IMR-90 (cell line): ENCODE measurements around the gene NOS1. TPM values are rescaled to one million over a fixed set of nuclear protein-coding genes. Genes with fewer than 3 reads are reported as not detected.

ENCODE experiments used
- ATAC-seq: fragments of 200-7000 bp; cut with Tn5 transposase; 2 replicates; pipeline ENCODE4 v1.9.1; 2020; ENCODE audit warnings: low read depth, mild to moderate bottlenecking, moderate library complexity
- BruUV-seq: library from RNA; stranded (reverse); fragments of 400-500 nt; replicated peaks from 2 replicates; lab custom pipeline; 2021; lab: Mats Ljungman, UMichigan
- CTCF ChIA-PET: fragments of 300-600 bp; formaldehyde crosslinking; extraction: SDS; loops from one replicate; lab custom pipeline; 2021; ENCODE audit warnings: antibody characterized with exemption; lab: Yijun Ruan, JAX
- POLR2A ChIA-PET: fragments of 300-600 bp; sonication (Branson Sonifier 250); formaldehyde crosslinking; loops from one replicate; lab custom pipeline; 2022; ENCODE audit warnings: antibody characterized with exemption; ENCODE audit not compliant: unreplicated experiment; lab: Charles Lee
- DNase-seq: peaks from one replicate; pipeline ENCODE4 v3.0.0; 2013
- H2AFZ ChIP-seq: replicated peaks from 2 replicates; pipeline ENCODE3; 2013; ENCODE audit warnings: low read length, mild to moderate bottlenecking; ENCODE audit not compliant: poor library complexity
- H2AK5ac ChIP-seq: 2 replicates; pipeline ENCODE4 v1.6.1; 2013; ENCODE audit warnings: low read depth, low read length, inconsistent platforms
- H2AK9ac ChIP-seq: replicated peaks from 2 replicates; pipeline ENCODE3; 2013; ENCODE audit warnings: mild to moderate bottlenecking, low read depth, low read length, moderate library complexity; ENCODE audit not compliant: poor library complexity
- H2BK120ac ChIP-seq: 2 replicates; pipeline ENCODE4 v1.6.1; 2013; ENCODE audit warnings: low read depth, low read length, inconsistent platforms
- H2BK15ac ChIP-seq: 3 replicates; pipeline ENCODE4 v1.6.1; 2013; ENCODE audit warnings: low read depth, low read length, inconsistent platforms
- H2BK20ac ChIP-seq: 2 replicates; pipeline ENCODE4 v1.6.1; 2013; ENCODE audit warnings: low read depth, mild to moderate bottlenecking, inconsistent platforms, low read length, moderate library complexity
- H2BK5ac ChIP-seq: 2 replicates; pipeline ENCODE4 v1.6.1; 2013; ENCODE audit warnings: mild to moderate bottlenecking, low read depth, low read length, inconsistent platforms; ENCODE audit not compliant: poor library complexity, severe bottlenecking
- H3K14ac ChIP-seq: replicated peaks from 2 replicates; pipeline ENCODE4 v1.6.1; 2013; ENCODE audit warnings: low read depth, low read length, inconsistent platforms
- H3K18ac ChIP-seq: 2 replicates; pipeline ENCODE4 v1.6.1; 2013; ENCODE audit warnings: low read depth, low read length, control low read depth
- H3K23ac ChIP-seq: 2 replicates; pipeline ENCODE4 v1.6.1; 2013; ENCODE audit warnings: low read depth, low read length, inconsistent platforms
- H3K27ac ChIP-seq: 2 replicates; pipeline ENCODE4 v1.5.1; 2013; ENCODE audit warnings: mild to moderate bottlenecking, control low read depth, low read length; ENCODE audit not compliant: insufficient read depth
- H3K27me3 ChIP-seq: 2 replicates; pipeline ENCODE4 v1.6.1; 2013; ENCODE audit warnings: low read length; ENCODE audit not compliant: control insufficient read depth, insufficient read depth
- H3K36me3 ChIP-seq: 2 replicates; pipeline ENCODE4 v1.6.1; 2013; ENCODE audit warnings: low read length, mixed read lengths; ENCODE audit not compliant: control insufficient read depth, insufficient read depth
- H3K4ac ChIP-seq: 2 replicates; pipeline ENCODE4 v1.6.1; 2013; ENCODE audit warnings: low read depth, low read length, inconsistent platforms
- H3K4me1 ChIP-seq: 2 replicates; pipeline ENCODE4 v1.6.1; 2013; ENCODE audit warnings: low read length, mixed read lengths; ENCODE audit not compliant: control insufficient read depth, insufficient read depth
- H3K4me2 ChIP-seq: 2 replicates; pipeline ENCODE4 v1.6.1; 2013; ENCODE audit warnings: low read depth, mild to moderate bottlenecking, control low read depth, low read length, moderate library complexity
- H3K4me3 ChIP-seq: 2 replicates; pipeline ENCODE4 v1.5.1; 2013; ENCODE audit warnings: low read depth, mild to moderate bottlenecking, control low read depth, low read length, moderate library complexity; ENCODE audit not compliant: insufficient read depth
- H3K56ac ChIP-seq: 2 replicates; pipeline ENCODE4 v1.6.1; 2013; ENCODE audit warnings: low read length, inconsistent platforms; ENCODE audit not compliant: insufficient read depth; ENCODE audit errors: extremely low read depth
- H3K79me1 ChIP-seq, 2 experiments: 2 replicates each; pipeline ENCODE4 v1.6.1; 2013; ENCODE audit warnings: low read length in 2 of 2, inconsistent platforms in 1 of 2, low read depth in 1 of 2
- H3K9ac ChIP-seq: 2 replicates; pipeline ENCODE4 v1.6.1; 2013; ENCODE audit warnings: low read depth, low read length, control low read depth
- H3K9me1 ChIP-seq: 2 replicates; pipeline ENCODE4 v1.6.1; 2013; ENCODE audit warnings: low read length, inconsistent platforms; ENCODE audit not compliant: insufficient read depth
- H3K9me3 ChIP-seq: 2 replicates; pipeline ENCODE4 v1.6.1; 2013; ENCODE audit warnings: low read length; ENCODE audit not compliant: control insufficient read depth, insufficient read depth
- H4K20me1 ChIP-seq: 2 replicates; pipeline ENCODE4 v1.6.1; 2013; ENCODE audit warnings: low read length, inconsistent platforms; ENCODE audit not compliant: insufficient read depth
- H4K5ac ChIP-seq: 2 replicates; pipeline ENCODE4 v1.6.1; 2013; ENCODE audit warnings: mild to moderate bottlenecking, low read depth, low read length, control low read depth
- H4K8ac ChIP-seq, 2 experiments: 2 replicates each; pipeline ENCODE4 v1.6.1; 2013; ENCODE audit warnings: low read depth in 2 of 2, low read length in 2 of 2, control low read depth in 1 of 2, inconsistent platforms in 1 of 2
- H4K91ac ChIP-seq: 2 replicates; pipeline ENCODE4 v1.6.1; 2013; ENCODE audit warnings: low read depth, low read length, inconsistent platforms; ENCODE audit not compliant: insufficient read depth
- BHLHE40 ChIP-seq: fragments of 150-350 bp; IDR thresholded peaks from 2 replicates; pipeline ENCODE4 v1.6.1; 2016; ENCODE audit warnings: mild to moderate bottlenecking, low read depth, low read length
- CEBPB ChIP-seq: IDR thresholded peaks from 2 replicates; pipeline ENCODE4 v1.6.1; 2012; ENCODE audit warnings: low read depth, low read length, improper control_type of control experiment
- CHD1 ChIP-seq: IDR thresholded peaks from 2 replicates; pipeline ENCODE4 v1.6.1; 2012; ENCODE audit warnings: low read depth, low read length, improper control_type of control experiment
- CTCF ChIP-seq: conservative IDR thresholded peaks from 2 replicates; pipeline ENCODE4 v1.5.1; 2012; ENCODE audit warnings: mild to moderate bottlenecking, low read depth, low read length, improper control_type of control experiment
- FOS ChIP-seq: fragments of 150-350 bp; IDR thresholded peaks from 2 replicates; pipeline ENCODE4 v1.6.1; 2016; ENCODE audit warnings: low read depth, low read length
- MAFK ChIP-seq: IDR thresholded peaks from 2 replicates; pipeline ENCODE4 v1.6.1; 2012; ENCODE audit warnings: low read depth, low read length, improper control_type of control experiment
- MAZ ChIP-seq: IDR thresholded peaks from 2 replicates; pipeline ENCODE4 v1.6.1; 2012; ENCODE audit warnings: low read depth, mild to moderate bottlenecking, low read length, improper control_type of control experiment, moderate library complexity, borderline replicate concordance
- MXI1 ChIP-seq: IDR thresholded peaks from 2 replicates; pipeline ENCODE4 v1.6.1; 2012; ENCODE audit warnings: low read depth, mild to moderate bottlenecking, low read length, moderate library complexity, borderline replicate concordance
- NFE2L2 ChIP-seq: fragments of 150-350 bp; IDR thresholded peaks from 2 replicates; pipeline ENCODE4 v1.6.1; 2016; ENCODE audit warnings: low read depth, mild to moderate bottlenecking, low read length
- POLR2A ChIP-seq: IDR thresholded peaks from 2 replicates; pipeline ENCODE4 v1.6.1; 2012; ENCODE audit warnings: mild to moderate bottlenecking, low read depth, low read length
- RAD21 ChIP-seq: IDR thresholded peaks from 2 replicates; pipeline ENCODE4 v1.6.1; 2012; ENCODE audit warnings: low read length, improper control_type of control experiment
- RCOR1 ChIP-seq: IDR thresholded peaks from 2 replicates; pipeline ENCODE4 v1.6.1; 2012; ENCODE audit warnings: mild to moderate bottlenecking, low read length, improper control_type of control experiment; ENCODE audit not compliant: insufficient replicate concordance
- RFX5 ChIP-seq: IDR thresholded peaks from 2 replicates; pipeline ENCODE4 v1.8.0; 2012; ENCODE audit warnings: low read depth, mild to moderate bottlenecking, low read length, moderate library complexity
- SMC3 ChIP-seq: fragments of 150-350 bp; IDR thresholded peaks from 2 replicates; pipeline ENCODE4 v1.6.1; 2016; ENCODE audit warnings: low read depth, mild to moderate bottlenecking, antibody characterized with exemption, low read length, moderate library complexity
- USF2 ChIP-seq: fragments of 150-350 bp; IDR thresholded peaks from 2 replicates; pipeline ENCODE4 v1.6.1; 2017; ENCODE audit warnings: mild to moderate bottlenecking, antibody characterized with exemption, low read length, low read depth
- WGBS, 2 experiments: methylation state at CpG; one replicate each; pipeline versions ENCODE4 v1.1.5 to v1.1.7; 2013; ENCODE audit warnings: missing lambda C conversion rate in 2 of 2; ENCODE audit not compliant: insufficient read length in 1 of 2; ENCODE audit errors: extremely low coverage in 2 of 2; 5-methylcytosine and 5-hydroxymethylcytosine counted together
- dilution Hi-C: fragments of 300-500 bp; cut with HindIII; formaldehyde crosslinking; loops from one replicate; pipeline ENCODE4 v1.14.3; 2018; ENCODE audit warnings: low sequenced_read_pairs; ENCODE audit not compliant: unreplicated experiment
- in situ Hi-C: fragments of 300-500 bp; cut with MboI; formaldehyde crosslinking; loops from 3 replicates; pipeline ENCODE4 v1.14.3; 2019; ENCODE audit warnings: low sequenced_read_pairs, inconsistent platforms, mixed read lengths
- intact Hi-C: fragments of 100-400 bp; cut with micrococcal nuclease; formaldehyde crosslinking; loops from 2 replicates; pipeline ENCODE4 v1.10.0; 2022
- polyA plus RNA-seq, 3 experiments: library from polyadenylated mRNA; depleted of rRNA; stranded (reverse); fragments of >200 nt; gene quantifications; 2 replicates each; pipeline ENCODE4 v1.2.3, GENCODE V29; 2012; ENCODE audit warnings: low replicate concordance in 1 of 3
- total RNA-seq: library from RNA; depleted of rRNA; stranded (reverse); fragments of >200 nt; gene quantifications from 2 replicates; pipeline ENCODE4 v1.2.3, GENCODE V29; 2012
- TF ChIP-seq, protein P1 (sequence below): fragments of 150-350 bp; IDR thresholded peaks from 2 replicates; pipeline ENCODE4 v1.6.1; 2016; ENCODE audit warnings: low read depth, mild to moderate bottlenecking, low read length, moderate library complexity, borderline replicate concordance

NOS1 gene
- total and polyA plus RNA-seq, 2 of the 4 experiments (the other 2 are of a cell fraction) = 0.09 TPM; not detected in 1

GRCh38 chr12:117231750-117232149 lies 129.7 kb downstream of the NOS1 start:
- TF ChIP-seq FOS (no peak), RAD21 (no peak), RFX5 (no peak), RCOR1 (no peak), MAFK (no peak), SMC3 (no peak), BHLHE40 (no peak), NFE2L2 (no peak), CHD1 (no peak), MXI1 (no peak), POLR2A (no peak), CEBPB (no peak), MAZ (no peak), USF2 (no peak), CTCF (no peak)
- TF ChIP-seq, protein P1, sequence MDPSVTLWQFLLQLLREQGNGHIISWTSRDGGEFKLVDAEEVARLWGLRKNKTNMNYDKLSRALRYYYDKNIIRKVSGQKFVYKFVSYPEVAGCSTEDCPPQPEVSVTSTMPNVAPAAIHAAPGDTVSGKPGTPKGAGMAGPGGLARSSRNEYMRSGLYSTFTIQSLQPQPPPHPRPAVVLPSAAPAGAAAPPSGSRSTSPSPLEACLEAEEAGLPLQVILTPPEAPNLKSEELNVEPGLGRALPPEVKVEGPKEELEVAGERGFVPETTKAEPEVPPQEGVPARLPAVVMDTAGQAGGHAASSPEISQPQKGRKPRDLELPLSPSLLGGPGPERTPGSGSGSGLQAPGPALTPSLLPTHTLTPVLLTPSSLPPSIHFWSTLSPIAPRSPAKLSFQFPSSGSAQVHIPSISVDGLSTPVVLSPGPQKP = no peak
- Histone ChIP-seq H4K91ac (no peak overlapping the region), H3K9ac (no peak overlapping the region), H2AFZ (no peak overlapping the region), H3K27me3 (no peaks in the 10 kb centered on the region), H4K8ac (no peak overlapping the region), H3K9me3 (peaks cover 2% of the 10 kb centered on the region; the same call in 1 of the 2 replicates), H3K4me1 (no peaks in the 10 kb centered on the region), H2BK120ac (no peak overlapping the region), H4K20me1 (no peaks in the 10 kb centered on the region), H2BK15ac (no peak overlapping the region), H3K79me1 (no peaks in the 10 kb centered on the region), H2AK9ac (no peak overlapping the region), H3K4ac (no peak overlapping the region), H2AK5ac (no peak overlapping the region), H3K27ac (no peak overlapping the region), H3K14ac (no peak overlapping the region), H2BK20ac (no peak overlapping the region), H3K9me1 (no peaks in the 10 kb centered on the region), H3K56ac (no peak overlapping the region), H3K18ac (no peak overlapping the region), H4K5ac (no peak overlapping the region), H3K36me3 (no peaks in the 10 kb centered on the region), H3K23ac (no peak overlapping the region), H3K4me2 (no peak overlapping the region), H2BK5ac (no peak overlapping the region), H3K4me3 (no peak overlapping the region)
- in situ Hi-C loops = no loop called here
- DNase-seq (no peak), ATAC-seq (no peak)
- POLR2A ChIA-PET = no interaction called here
- CTCF ChIA-PET = interaction anchor here (0.7 kb wide), 1 partner anchor 605 kb away, joined by 3 read pairs; no protein-coding TSS in a partner anchor
- intact Hi-C loops = no loop called here
- 68% methylated on average over 5 of the region's 11 CpGs; no CpG with 5 or more reads in 1 of the 2 experiments for WGBS, 2 experiments
- dilution Hi-C loops = no loop called here
- BruUV-seq = no TSS peak
